HG03045 (cell line): ENCODE results near the gene FNDC10.

Experiments
- ATAC-seq: cut with Tn5 transposase; IDR thresholded peaks from one replicate; pipeline ENCODE4 v1.9.1; 2021; ENCODE audit warnings: mild to moderate bottlenecking, moderate library complexity; ENCODE audit not compliant: unreplicated experiment

FNDC10 gene

DNA sequence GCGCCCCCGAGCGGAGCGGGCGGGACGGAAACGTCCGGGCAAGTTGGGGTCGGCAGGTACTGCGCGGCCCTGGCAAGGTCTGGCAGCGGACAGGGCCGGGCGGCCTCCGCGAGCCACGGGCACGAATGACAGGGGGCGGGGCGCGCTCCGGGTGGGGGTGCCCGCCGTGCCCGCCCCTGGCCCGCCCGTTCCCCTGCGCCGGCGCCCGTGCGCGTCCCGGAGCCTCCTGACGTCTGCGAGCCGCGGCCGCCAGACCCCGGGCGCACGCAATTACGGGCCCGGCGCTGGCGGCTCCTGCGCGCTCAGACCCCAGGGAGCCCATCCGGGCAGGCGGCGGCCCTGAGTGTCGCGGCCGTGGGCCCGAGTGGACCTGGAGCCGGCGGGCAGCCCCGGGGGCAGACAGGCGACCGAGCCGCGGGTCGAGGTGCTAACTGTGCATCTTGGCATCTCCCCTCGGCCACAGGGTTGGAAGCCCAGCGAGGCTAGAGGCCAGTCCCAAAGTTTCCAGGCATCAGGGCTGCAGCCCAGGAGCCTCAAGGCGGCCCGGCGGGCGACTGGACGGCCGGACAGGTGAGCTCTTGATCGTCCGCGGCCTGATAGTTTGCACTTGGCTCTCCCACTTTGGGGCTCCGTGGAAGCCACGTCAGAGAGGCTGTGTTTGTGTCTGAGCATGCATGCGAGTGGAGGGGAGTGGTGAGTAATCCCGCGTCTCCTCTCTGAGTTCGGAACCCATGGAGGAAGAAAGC lies 16.3 kb upstream of the FNDC10 start:
- peak; percentile 21 for ATAC-seq

GRCh38 chr1:1615256-1616044 lies 15.5 kb upstream of the FNDC10 start, which contains the start of gene MIB2:
Gene MIB2, plus strand, starts transcription at chr1:1615500. Its CDS starts 7,953 bp downstream, at chr1:1623453.
- peak; percentile 75 for ATAC-seq

DNA sequence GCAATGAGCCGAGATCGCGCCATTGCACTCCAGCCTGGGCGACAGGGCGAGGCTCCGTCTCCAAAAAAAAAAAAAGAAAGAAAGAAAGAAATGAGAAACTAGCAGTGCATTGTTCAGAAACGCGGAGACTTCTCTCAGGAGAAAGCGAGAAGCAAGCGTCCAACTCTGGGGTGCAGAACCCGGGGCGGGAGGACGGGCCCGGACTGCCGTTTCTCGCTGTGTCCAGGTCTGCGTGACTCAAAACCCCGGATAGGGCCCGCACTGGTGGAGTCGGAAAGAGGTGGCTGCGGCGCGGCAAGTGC lies 15.0 kb upstream of the FNDC10 start:
- no peak for ATAC-seq

GRCh38 chr1:1614204-1614953 lies 14.4 kb upstream of the FNDC10 start:
- ATAC-seq = no peak

GRCh38 chr1:1613509-1614082 lies 13.7 kb upstream of the FNDC10 start:
- no peak for ATAC-seq

- no peak for ATAC-seq
Observed at GRCh38 chr1:1612104-1612400, 12.1 kb upstream of the FNDC10 start.

GRCh38 chr1:1610796-1611195 lies 10.9 kb upstream of the FNDC10 start:
- no peak for ATAC-seq

GRCh38 chr1:1609822-1610485 lies 10.0 kb upstream of the FNDC10 start:
- no peak for ATAC-seq

- no peak for ATAC-seq
Observed at GRCh38 chr1:1606232-1606631, 6.3 kb upstream of the FNDC10 start.

- no peak for ATAC-seq
Observed at GRCh38 chr1:1605724-1606123, 5.8 kb upstream of the FNDC10 start.

DNA sequence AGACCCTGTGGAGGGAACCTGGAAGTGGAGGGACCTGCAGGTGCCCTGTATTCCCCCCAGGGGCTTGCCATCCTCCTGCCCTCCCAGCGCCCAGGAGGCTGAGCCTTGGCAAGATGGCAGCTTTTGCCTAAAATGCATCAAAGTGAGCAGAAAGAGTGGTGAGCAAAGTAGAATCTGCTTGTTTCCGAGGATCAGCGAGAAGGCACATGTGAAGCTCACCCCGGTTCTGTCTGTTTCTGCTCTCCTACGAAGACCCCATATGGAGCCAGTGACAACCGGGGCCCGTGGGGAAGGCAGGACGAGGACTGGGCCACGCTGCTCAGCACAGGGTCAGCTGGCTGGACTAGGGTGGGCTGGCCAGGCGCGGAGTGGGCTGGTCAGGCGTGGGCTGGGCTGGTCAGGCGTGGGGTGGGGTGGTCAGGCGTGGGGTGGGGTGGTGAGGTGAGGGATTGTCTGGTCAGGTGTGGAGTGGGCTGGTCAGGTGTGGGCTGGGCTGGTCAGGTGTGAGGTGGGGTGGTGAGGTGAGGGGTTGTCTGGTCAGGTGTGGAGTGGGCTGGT lies 5.2 kb upstream of the FNDC10 start:
- no peak for ATAC-seq

DNA sequence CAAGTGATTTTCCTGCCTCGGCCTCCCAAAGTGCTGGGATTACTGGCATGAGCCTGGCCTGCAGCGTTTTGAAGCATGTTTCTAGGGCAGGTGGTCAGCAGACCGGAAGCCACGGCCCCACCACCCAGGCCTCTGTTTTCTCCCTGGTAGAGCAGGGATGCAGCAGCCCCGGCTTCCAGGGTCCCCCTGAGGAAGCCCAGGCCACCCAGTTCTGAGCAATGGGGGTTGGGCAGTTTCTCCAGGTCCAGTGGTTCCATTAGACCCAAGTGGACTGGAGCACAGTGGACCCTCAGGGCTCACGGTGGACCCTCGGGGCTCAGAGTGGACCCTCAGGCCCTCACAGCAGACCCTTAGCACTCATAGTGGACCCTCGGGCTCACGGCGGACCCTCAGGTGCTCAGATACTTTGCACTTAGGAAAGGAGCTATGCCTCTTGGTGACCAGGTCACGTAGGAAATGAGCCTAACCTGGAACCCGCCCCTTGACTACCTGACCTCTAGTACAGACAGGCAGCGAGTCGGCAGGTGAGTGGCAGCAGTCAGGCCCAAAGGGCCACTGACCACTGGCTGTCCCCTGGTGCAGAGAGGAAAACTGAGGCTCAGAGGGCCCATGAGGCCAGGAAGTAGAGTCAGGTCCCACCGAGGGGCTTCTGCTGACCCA lies 4.6 kb upstream of the FNDC10 start:
- ATAC-seq = no peak

DNA sequence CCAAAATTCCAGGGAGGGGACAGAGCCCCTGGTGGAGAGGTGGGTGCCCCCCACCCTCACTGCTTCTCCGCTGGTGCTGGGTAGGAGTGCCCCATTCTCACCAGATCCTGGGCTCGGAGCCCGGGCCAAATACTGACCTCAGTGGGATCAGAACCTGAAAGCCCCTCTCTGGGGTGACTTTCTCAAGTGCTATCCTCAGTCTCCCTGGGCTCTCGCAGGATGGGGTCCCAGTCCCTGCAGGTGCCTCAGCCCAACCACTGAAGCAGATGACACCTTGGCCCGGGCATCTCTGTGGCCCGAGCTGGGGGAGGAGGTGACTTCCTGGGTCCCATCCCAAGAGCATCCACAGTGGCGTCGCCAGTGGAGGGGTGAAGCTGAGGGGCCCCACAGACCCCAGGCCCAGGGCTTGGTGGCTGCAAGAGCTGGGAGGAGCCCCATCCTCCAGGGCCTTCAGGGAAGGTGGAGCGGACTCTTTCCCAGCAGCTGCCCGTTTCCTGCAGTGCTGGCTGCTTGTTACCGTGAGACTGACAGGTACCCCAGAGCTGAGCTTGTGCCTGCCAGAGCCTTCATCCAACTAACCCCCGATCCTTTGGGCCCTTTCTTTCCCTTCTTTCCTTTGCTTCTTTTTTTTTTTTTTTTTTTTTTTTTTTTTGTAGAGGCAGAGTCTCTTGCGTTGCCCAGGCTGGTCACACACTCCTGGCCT lies 3.9 kb upstream of the FNDC10 start:
- ATAC-seq = no peak

DNA sequence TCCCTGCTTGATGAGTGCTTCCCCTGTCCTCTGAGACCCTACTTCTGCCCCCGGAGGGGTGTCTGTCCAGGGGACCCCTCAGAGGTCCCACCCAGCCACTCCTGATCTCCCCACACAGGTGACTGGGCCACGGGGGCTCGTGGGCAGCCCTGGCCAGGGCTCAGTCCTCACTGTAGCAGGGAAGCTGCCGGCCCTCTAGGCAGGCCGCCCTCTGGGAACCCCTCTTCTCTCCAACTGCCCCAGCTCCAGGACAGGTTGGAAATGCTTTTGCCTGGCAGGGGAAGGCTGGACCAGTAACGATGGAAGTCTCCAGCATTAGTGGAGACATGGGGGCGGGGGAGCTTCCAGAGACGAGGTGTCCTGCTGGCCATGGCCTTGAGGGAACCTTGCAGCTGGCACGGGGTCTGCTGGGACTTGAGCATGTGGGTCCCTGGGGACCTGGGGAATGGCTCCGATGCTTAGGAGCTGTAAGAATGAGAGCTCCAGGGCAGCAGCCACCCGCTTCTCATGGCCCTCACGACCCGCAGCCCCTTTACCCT lies 3.1 kb upstream of the FNDC10 start:
- ATAC-seq = no peak

DNA sequence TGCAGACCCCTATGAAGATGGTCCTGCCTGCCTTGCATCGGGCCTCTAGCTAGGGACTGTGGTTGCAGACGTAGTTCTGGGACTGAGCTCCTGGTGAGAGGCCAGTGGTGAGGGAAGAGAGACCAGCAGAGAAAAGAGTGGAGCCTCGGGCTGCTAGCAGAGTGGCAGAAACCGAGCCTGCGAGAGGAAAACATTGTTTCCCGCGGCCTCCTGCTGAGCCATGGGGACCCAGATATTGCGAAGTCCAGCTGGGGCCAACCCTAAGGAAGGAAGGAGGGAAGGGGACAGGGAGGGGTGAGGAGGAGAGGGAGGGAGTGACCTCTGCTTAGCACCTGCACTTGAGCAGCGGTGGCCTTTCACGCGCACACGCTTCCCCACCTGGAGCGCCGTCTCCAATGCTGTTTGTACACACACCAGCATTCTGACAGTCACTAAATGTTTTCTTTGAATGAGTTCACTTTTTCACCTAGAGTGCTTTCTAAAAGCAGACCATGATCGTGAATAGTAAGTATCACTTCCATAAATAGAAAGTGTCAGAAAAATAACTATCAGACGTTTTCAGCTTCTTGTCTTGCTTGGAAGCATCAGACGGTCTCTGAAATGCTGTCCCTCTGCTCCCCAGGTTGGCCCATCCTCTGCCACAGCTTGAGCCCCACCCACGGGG lies 2.5 kb upstream of the FNDC10 start:
- ATAC-seq = no peak

DNA sequence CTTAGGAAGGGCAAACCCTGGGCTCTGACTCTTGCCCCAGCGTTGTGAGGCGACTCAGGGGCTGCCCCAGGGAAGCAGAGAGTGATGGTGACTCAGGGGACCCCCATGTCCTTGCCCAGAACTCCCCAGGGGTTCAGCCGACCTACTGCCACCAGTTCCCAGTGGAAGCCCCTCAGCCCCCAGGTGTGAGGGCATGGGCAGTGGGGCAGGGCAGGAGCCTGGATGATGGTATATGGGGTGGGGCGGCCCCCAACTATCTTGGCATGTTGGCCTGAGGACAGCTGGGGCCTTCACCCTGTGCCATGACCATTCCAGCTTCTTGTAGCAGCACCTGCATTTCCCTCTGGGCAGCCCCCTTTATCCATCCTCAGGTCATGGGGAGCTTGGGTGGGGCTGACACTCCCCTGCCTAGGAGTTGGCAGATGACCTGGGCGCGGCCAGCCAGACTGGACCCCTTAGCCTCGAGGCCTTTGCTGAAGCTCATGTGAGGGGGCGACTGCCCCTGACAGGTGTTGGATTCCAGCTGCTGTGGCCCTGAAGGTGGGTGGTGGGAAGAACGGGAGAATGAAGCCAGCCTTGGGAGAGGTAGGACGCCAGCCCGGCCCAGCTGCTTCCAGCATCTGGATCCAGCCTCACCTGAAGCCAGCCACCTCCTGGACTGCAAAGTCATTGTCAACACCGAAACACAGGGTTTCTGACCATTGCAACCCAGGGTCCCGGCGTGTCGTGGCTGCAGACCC lies 1.8 kb upstream of the FNDC10 start:
- ATAC-seq = no peak

DNA sequence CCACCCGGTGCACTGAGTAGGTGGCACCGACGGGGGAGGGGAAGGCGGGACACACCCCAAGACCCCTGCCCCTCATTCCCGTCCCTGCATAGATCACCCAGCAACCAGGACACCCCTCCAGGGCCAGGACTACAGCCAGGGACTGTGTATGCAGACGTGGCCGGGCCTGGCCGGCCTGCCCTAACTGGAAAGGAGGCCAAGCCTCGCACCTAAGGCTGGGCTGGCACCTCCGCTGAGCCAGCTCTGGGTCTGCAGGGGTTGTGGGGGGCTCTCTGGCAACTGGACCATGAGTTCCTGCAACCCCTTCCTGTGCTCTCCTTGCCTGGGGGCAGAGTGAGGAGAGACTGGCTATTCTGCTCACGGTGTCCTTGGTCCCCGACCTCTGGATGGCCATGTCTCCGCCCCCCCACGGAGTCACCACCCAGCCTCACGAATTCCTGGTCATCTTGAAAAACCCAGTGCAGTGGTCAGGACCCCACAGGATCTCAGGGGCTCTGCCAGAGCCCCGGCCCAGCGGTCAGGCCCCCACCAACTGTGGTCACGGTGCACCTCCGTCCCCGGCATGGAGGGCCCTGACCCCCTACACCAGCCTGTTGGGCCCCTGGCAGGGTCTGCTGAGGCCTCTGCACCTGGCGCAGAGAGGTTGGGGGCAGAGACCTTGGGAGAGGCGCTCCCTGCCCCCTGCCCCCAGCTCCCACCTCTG lies 1.1 kb upstream of the FNDC10 start:
- no peak for ATAC-seq
